Measurements from ENCODE around the gene SDC4.

Gene SDC4

GRCh38 chr20:45297786-45298497 is 50.3 kb downstream of the SDC4 start:
- DNase-seq (ENCODE audit: low read depth in 2 of 2), result no peak

GRCh38 chr20:45294659-45295058 is 53.6 kb downstream of the SDC4 start:
- DNase-seq (ENCODE audit: low read depth in 2 of 2), result no peak

- DNase-seq (ENCODE audit: low read depth in 2 of 2), result no peak
Observed at GRCh38 chr20:45294003-45294368, 54.2 kb downstream of the SDC4 start.

GRCh38 chr20:45293041-45294002 is 54.9 kb downstream of the SDC4 start:
- peak; percentile 43 to 81 for DNase-seq (ENCODE audit: low read depth in 2 of 2)

GRCh38 chr20:45292343-45292742 is 55.9 kb downstream of the SDC4 start:
- DNase-seq (ENCODE audit: low read depth in 2 of 2), result no peak

- no peak for DNase-seq (ENCODE audit: low read depth in 2 of 2)
Observed at GRCh38 chr20:45291526-45291925, 56.7 kb downstream of the SDC4 start.

GRCh38 chr20:45290677-45291355 is 57.4 kb downstream of the SDC4 start:
- DNase-seq (ENCODE audit: low read depth in 2 of 2), result peak; percentile 16 to 52

GRCh38 chr20:45289942-45290676 is 58.1 kb downstream of the SDC4 start:
- DNase-seq (ENCODE audit: low read depth in 2 of 2), result no peak

- DNase-seq (ENCODE audit: low read depth in 2 of 2), result no peak
Observed at GRCh38 chr20:45288860-45289259, 59.4 kb downstream of the SDC4 start.

GRCh38 chr20:45288376-45288775 is 59.8 kb downstream of the SDC4 start:
- no peak for DNase-seq (ENCODE audit: low read depth in 2 of 2)

- no peak for DNase-seq (ENCODE audit: low read depth in 2 of 2)
Observed at GRCh38 chr20:45283551-45284057, 64.6 kb downstream of the SDC4 start.

GRCh38 chr20:45282700-45283550 is 65.3 kb downstream of the SDC4 start:
- no peak for DNase-seq (ENCODE audit: low read depth in 2 of 2)

- DNase-seq (ENCODE audit: low read depth in 2 of 2), result no peak
Observed at GRCh38 chr20:45279992-45280391, 68.2 kb downstream of the SDC4 start.

GRCh38 chr20:45275338-45275737 is 72.9 kb downstream of the SDC4 start:
- no peak for DNase-seq (ENCODE audit: low read depth in 2 of 2)

All from stimulated activated CD4-positive, alpha-beta T cell treated with anti-CD3 and anti-CD28 coated beads, Interleukin-1b, Interleukin-23, amount 100 ng/mL, for 1 hour (primary cell).